SJSA1 (cell line): Measurements from ENCODE around the gene AIF1. TPM values are rescaled to one million over a fixed set of nuclear protein-coding genes. Genes with fewer than 3 reads are reported as not detected.

Experiments used
- DNase-seq, 2 experiments: peaks; one replicate each; pipeline ENCODE4 v3.0.0-alpha.2; 2015 to 2020; ENCODE audit warnings: low spot score in 2 of 2, low read depth in 1 of 2
- H3K27ac ChIP-seq: fragments of 250-450 bp; sonication (Bioruptor Pico); 2 replicates; pipeline ENCODE4 v1.5.1; 2020; ENCODE audit warnings: mild to moderate bottlenecking, moderate library complexity
- H3K27me3 ChIP-seq: fragments of 250-450 bp; sonication (Bioruptor Pico); replicated peaks from 2 replicates; pipeline ENCODE4 v1.5.1; 2020; ENCODE audit warnings: mild to moderate bottlenecking, moderate library complexity
- H3K36me3 ChIP-seq: fragments of 250-450 bp; sonication (Bioruptor Pico); 2 replicates; pipeline ENCODE4 v1.5.1; 2020; ENCODE audit warnings: mild to moderate bottlenecking
- H3K4me1 ChIP-seq: fragments of 250-450 bp; sonication (Bioruptor Pico); replicated peaks from 2 replicates; pipeline ENCODE4 v1.6.1; 2021; ENCODE audit warnings: mild to moderate bottlenecking
- H3K4me3 ChIP-seq: fragments of 250-450 bp; sonication (Bioruptor Pico); 2 replicates; pipeline ENCODE4 v1.5.1; 2020; ENCODE audit warnings: mild to moderate bottlenecking
- H3K9me3 ChIP-seq: fragments of 250-450 bp; sonication (Bioruptor Pico); replicated peaks from 2 replicates; pipeline ENCODE4 v1.5.1; 2020; ENCODE audit warnings: mild to moderate bottlenecking
- total RNA-seq: library from RNA; depleted of rRNA; stranded (reverse); fragments of >200 nt; shearing (Covaris generic); gene quantifications from 2 replicates; pipeline ENCODE4 v1.2.3, GENCODE V29; 2014; rRNA removed

Gene AIF1
- not detected in 2 replicates for total RNA-seq

- no peaks in the 10 kb centered on the region; the same call in 1 of the 2 replicates for H3K4me1 ChIP-seq
- H3K9me3 ChIP-seq: no peaks in the 10 kb centered on the region
- DNase-seq: no peak
- H3K27ac ChIP-seq: no peak within 1 kb of the TSS
- no peaks in the 10 kb centered on the region for H3K36me3 ChIP-seq
- no peak within 1 kb of the TSS for H3K4me3 ChIP-seq
- H3K27me3 ChIP-seq: no peaks in the 10 kb centered on the region
Measured at GRCh38 chr6:31614684-31615578, at the start of gene AIF1. TSS of gene AIF1 (plus strand) at chr6:31615234. CDS start at chr6:31615330, 96 bp downstream.

GRCh38 chr6:31567531-31568370 is 47.3 kb upstream of the AIF1 start:
- H3K9me3 ChIP-seq: no peaks in the 10 kb centered on the region
- DNase-seq: no peak
- no peaks in the 10 kb centered on the region for H3K36me3 ChIP-seq
- no peak overlapping the region for H3K4me3 ChIP-seq
- H3K27me3 ChIP-seq: no peaks in the 10 kb centered on the region
- H3K4me1 ChIP-seq: peaks cover 11% of the 10 kb centered on the region
- no peak overlapping the region for H3K27ac ChIP-seq

- Histone ChIP-seq H3K27ac (no peak overlapping the region), H3K4me1 (peaks cover 3% of the 10 kb centered on the region), H3K4me3 (no peak overlapping the region), H3K9me3 (no peaks in the 10 kb centered on the region), H3K36me3 (no peaks in the 10 kb centered on the region), H3K27me3 (no peaks in the 10 kb centered on the region)
- no peak for DNase-seq
Measured at GRCh38 chr6:31568537-31568961, 46.5 kb upstream of the AIF1 start.

GRCh38 chr6:31569861-31570536 is 45.0 kb upstream of the AIF1 start:
- H3K4me3 ChIP-seq: no peak overlapping the region
- H3K4me1 ChIP-seq: no peaks in the 10 kb centered on the region
- H3K36me3 ChIP-seq: no peaks in the 10 kb centered on the region
- H3K9me3 ChIP-seq: no peaks in the 10 kb centered on the region
- no peaks in the 10 kb centered on the region for H3K27me3 ChIP-seq
- DNase-seq: no peak
- no peak overlapping the region for H3K27ac ChIP-seq

GRCh38 chr6:31572041-31572911 is 42.8 kb upstream of the AIF1 start, which contains the start of gene LTA:
TSS of gene LTA (plus strand) at chr6:31572289. CDS start at chr6:31572743, 454 bp downstream.
- Histone ChIP-seq H3K36me3 (no peaks in the 10 kb centered on the region), H3K27ac (no peak within 1 kb of the TSS), H3K27me3 (no peaks in the 10 kb centered on the region), H3K4me1 (no peaks in the 10 kb centered on the region), H3K4me3 (no peak within 1 kb of the TSS), H3K9me3 (no peaks in the 10 kb centered on the region)
- no peak for DNase-seq

GRCh38 chr6:31573239-31574105 is 41.6 kb upstream of the AIF1 start:
- no peak overlapping the region for H3K4me3 ChIP-seq

GRCh38 chr6:31574106-31575061 is 40.6 kb upstream of the AIF1 start:
- Histone ChIP-seq H3K36me3 (no peaks in the 10 kb centered on the region), H3K4me3 (no peak overlapping the region), H3K27ac (no peak overlapping the region), H3K27me3 (no peaks in the 10 kb centered on the region), H3K4me1 (no peaks in the 10 kb centered on the region), H3K9me3 (no peaks in the 10 kb centered on the region)
- DNase-seq: no peak

More at GRCh38 chr6:31573239-31574105, 41.6 kb upstream of the AIF1 start:
- H3K9me3 ChIP-seq: no peaks in the 10 kb centered on the region
- no peaks in the 10 kb centered on the region for H3K4me1 ChIP-seq
- DNase-seq: no peak
- H3K27me3 ChIP-seq: no peaks in the 10 kb centered on the region
- no peak overlapping the region for H3K27ac ChIP-seq
- no peaks in the 10 kb centered on the region for H3K36me3 ChIP-seq

DNA sequence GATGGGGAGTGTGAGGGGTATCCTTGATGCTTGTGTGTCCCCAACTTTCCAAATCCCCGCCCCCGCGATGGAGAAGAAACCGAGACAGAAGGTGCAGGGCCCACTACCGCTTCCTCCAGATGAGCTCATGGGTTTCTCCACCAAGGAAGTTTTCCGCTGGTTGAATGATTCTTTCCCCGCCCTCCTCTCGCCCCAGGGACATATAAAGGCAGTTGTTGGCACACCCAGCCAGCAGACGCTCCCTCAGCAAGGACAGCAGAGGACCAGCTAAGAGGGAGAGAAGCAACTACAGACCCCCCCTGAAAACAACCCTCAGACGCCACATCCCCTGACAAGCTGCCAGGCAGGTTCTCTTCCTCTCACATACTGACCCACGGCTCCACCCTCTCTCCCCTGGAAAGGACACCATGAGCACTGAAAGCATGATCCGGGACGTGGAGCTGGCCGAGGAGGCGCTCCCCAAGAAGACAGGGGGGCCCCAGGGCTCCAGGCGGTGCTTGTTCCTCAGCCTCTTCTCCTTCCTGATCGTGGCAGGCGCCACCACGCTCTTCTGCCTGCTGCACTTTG is 39.6 kb upstream of the AIF1 start, which contains the start of gene TNF:
TSS of gene TNF (plus strand) at position 231 of the 567 bp plus-strand sequence. CDS start at position 408, 177 bp downstream.
- Histone ChIP-seq H3K4me3 (no peak within 1 kb of the TSS), H3K27me3 (no peaks in the 10 kb centered on the region), H3K4me1 (no peaks in the 10 kb centered on the region), H3K9me3 (no peaks in the 10 kb centered on the region), H3K36me3 (no peaks in the 10 kb centered on the region), H3K27ac (no peak within 1 kb of the TSS)
- DNase-seq: no peak

DNA sequence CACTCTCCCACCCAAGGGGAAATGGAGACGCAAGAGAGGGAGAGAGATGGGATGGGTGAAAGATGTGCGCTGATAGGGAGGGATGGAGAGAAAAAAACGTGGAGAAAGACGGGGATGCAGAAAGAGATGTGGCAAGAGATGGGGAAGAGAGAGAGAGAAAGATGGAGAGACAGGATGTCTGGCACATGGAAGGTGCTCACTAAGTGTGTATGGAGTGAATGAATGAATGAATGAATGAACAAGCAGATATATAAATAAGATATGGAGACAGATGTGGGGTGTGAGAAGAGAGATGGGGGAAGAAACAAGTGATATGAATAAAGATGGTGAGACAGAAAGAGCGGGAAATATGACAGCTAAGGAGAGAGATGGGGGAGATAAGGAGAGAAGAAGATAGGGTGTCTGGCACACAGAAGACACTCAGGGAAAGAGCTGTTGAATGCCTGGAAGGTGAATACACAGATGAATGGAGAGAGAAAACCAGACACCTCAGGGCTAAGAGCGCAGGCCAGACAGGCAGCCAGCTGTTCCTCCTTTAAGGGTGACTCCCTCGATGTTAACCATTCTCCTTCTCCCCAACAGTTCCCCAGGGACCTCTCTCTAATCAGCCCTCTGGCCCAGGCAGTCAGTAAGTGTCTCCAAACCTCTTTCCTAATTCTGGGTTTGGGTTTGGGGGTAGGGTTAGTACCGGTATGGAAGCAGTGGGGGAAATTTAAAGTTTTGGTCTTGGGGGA is 38.9 kb upstream of the AIF1 start:
- no peaks in the 10 kb centered on the region for H3K27me3 ChIP-seq
- DNase-seq: no peak
- no peak overlapping the region for H3K27ac ChIP-seq
- H3K9me3 ChIP-seq: no peaks in the 10 kb centered on the region
- H3K4me1 ChIP-seq: peaks cover 3% of the 10 kb centered on the region; the same call in 1 of the 2 replicates
- no peaks in the 10 kb centered on the region for H3K36me3 ChIP-seq
- H3K4me3 ChIP-seq: no peak overlapping the region

- H3K27me3 ChIP-seq: no peaks in the 10 kb centered on the region
- no peaks in the 10 kb centered on the region for H3K36me3 ChIP-seq
- no peaks in the 10 kb centered on the region for H3K9me3 ChIP-seq
- H3K4me1 ChIP-seq: peaks cover 8% of the 10 kb centered on the region
- no peak overlapping the region for H3K4me3 ChIP-seq
- H3K27ac ChIP-seq: no peak overlapping the region
- DNase-seq: no peak
Measured at GRCh38 chr6:31576897-31577578, 38.0 kb upstream of the AIF1 start.
